ENCODE data around the gene ZNF532.

Gene ZNF532

GRCh38 chr18:58966005-58966677, 101.5 kb downstream of the ZNF532 start:
- Histone ChIP-seq H3K9ac (ENCODE audit: low read length) (peak overlapping the region; percentile 71), H3K4me2 (ENCODE audit: low read length) (peak overlapping the region; percentile 68), H3K79me2 (ENCODE audit: insufficient read depth, low read length) (no peaks in the 10 kb centered on the region; the same call in 1 of the 2 replicates), H3K9me2 (ENCODE audit: low read depth, low read length) (no peaks in the 10 kb centered on the region), H2AFZ (ENCODE audit: low read length) (no peak overlapping the region), H3K27me3 (ENCODE audit: insufficient read depth, low read length) (no peaks in the 10 kb centered on the region), H3K27ac (ENCODE audit: low read depth, low read length, poor library complexity, severe bottlenecking) (peak overlapping the region; percentile 98), H3K4me3 (ENCODE audit: low read depth, low read length, poor library complexity, severe bottlenecking) (peak overlapping the region; percentile 40), H3K36me3 (ENCODE audit: insufficient read depth, low read length) (peaks cover 53% of the 10 kb centered on the region; the same call in 1 of the 2 replicates), H3F3A (ENCODE audit: insufficient read depth, low read length) (no peaks in the 10 kb centered on the region; the same call in 1 of the 2 replicates), H3K4me1 (ENCODE audit: insufficient read depth, low read length, severe bottlenecking) (peaks cover 99% of the 10 kb centered on the region), H4K20me1 (ENCODE audit: insufficient read depth, low read length) (no peaks in the 10 kb centered on the region), H3K9me3 (ENCODE audit: low read length) (no peaks in the 10 kb centered on the region)
- no peak for TF ChIP-seq CTCF (IDR thresholded peaks at IDR 0.05; ENCODE audit: low read length)
- TF ChIP-seq EZH2 (IDR thresholded peaks at IDR 0.05; ENCODE audit: borderline replicate concordance, low read length): no peak

GRCh38 chr18:58966704-58967103, 102.0 kb downstream of the ZNF532 start:
- Histone ChIP-seq H4K20me1 (ENCODE audit: insufficient read depth, low read length) (no peaks in the 10 kb centered on the region), H3K27ac (ENCODE audit: low read depth, low read length, poor library complexity, severe bottlenecking) (peak overlapping the region; percentile 98), H3K4me3 (ENCODE audit: low read depth, low read length, poor library complexity, severe bottlenecking) (peak overlapping the region; percentile 12), H3K9me3 (ENCODE audit: low read length) (no peaks in the 10 kb centered on the region), H3K79me2 (ENCODE audit: insufficient read depth, low read length) (no peaks in the 10 kb centered on the region; the same call in 1 of the 2 replicates), H2AFZ (ENCODE audit: low read length) (no peak overlapping the region), H3K4me2 (ENCODE audit: low read length) (peak overlapping the region; percentile 68), H3K9me2 (ENCODE audit: low read depth, low read length) (no peaks in the 10 kb centered on the region), H3K4me1 (ENCODE audit: insufficient read depth, low read length, severe bottlenecking) (peaks cover 99% of the 10 kb centered on the region), H3K27me3 (ENCODE audit: insufficient read depth, low read length) (no peaks in the 10 kb centered on the region), H3K9ac (ENCODE audit: low read length) (peak overlapping the region; percentile 71), H3F3A (ENCODE audit: insufficient read depth, low read length) (no peaks in the 10 kb centered on the region; the same call in 1 of the 2 replicates), H3K36me3 (ENCODE audit: insufficient read depth, low read length) (peaks cover 53% of the 10 kb centered on the region)
- TF ChIP-seq EZH2 (IDR thresholded peaks at IDR 0.05; ENCODE audit: borderline replicate concordance, low read length) (no peak), CTCF (IDR thresholded peaks at IDR 0.05; ENCODE audit: low read length) (no peak)

GRCh38 chr18:58967751-58968254, 103.1 kb downstream of the ZNF532 start:
- Histone ChIP-seq H3K36me3 (ENCODE audit: insufficient read depth, low read length) (peaks cover 60% of the 10 kb centered on the region), H3K27ac (ENCODE audit: low read depth, low read length, poor library complexity, severe bottlenecking) (peak overlapping the region; percentile 98), H3F3A (ENCODE audit: insufficient read depth, low read length) (no peaks in the 10 kb centered on the region; the same call in 1 of the 2 replicates), H3K79me2 (ENCODE audit: insufficient read depth, low read length) (no peaks in the 10 kb centered on the region; the same call in 1 of the 2 replicates), H3K27me3 (ENCODE audit: insufficient read depth, low read length) (no peaks in the 10 kb centered on the region), H2AFZ (ENCODE audit: low read length) (no peak overlapping the region), H3K4me2 (ENCODE audit: low read length) (peak overlapping the region; percentile 68), H3K9me3 (ENCODE audit: low read length) (no peaks in the 10 kb centered on the region), H3K9me2 (ENCODE audit: low read depth, low read length) (no peaks in the 10 kb centered on the region), H3K4me1 (ENCODE audit: insufficient read depth, low read length, severe bottlenecking) (peaks cover 99% of the 10 kb centered on the region), H3K4me3 (ENCODE audit: low read depth, low read length, poor library complexity, severe bottlenecking) (peak overlapping the region; percentile 9), H3K9ac (ENCODE audit: low read length) (peak overlapping the region; percentile 71), H4K20me1 (ENCODE audit: insufficient read depth, low read length) (no peaks in the 10 kb centered on the region)
- TF ChIP-seq EZH2 (IDR thresholded peaks at IDR 0.05; ENCODE audit: borderline replicate concordance, low read length) (no peak), CTCF (IDR thresholded peaks at IDR 0.05; ENCODE audit: low read length) (no peak)

Measured in OCI-LY1 (cell line).